Stimulated activated CD8-positive, alpha-beta memory T cell treated with anti-CD3 and anti-CD28 coated beads, Interleukin-7, amount 100 ng/mL, for 4 hours (primary cell): ENCODE results near the gene THG1L.

Source experiments
- DNase-seq, 2 donors: peaks; one replicate each; pipeline ENCODE4 v3.0.0-alpha.2; 2020; ENCODE audit warnings: low read depth in 2 of 2

THG1L gene

GRCh38 chr5:157758706-157759105 is 27.5 kb downstream of the THG1L start:
- no peak for DNase-seq

- no peak for DNase-seq
Measured at GRCh38 chr5:157761690-157762621, 30.7 kb downstream of the THG1L start.

GRCh38 chr5:157764531-157764930 is 33.3 kb downstream of the THG1L start:
- no peak for DNase-seq

- no peak for DNase-seq
Measured at GRCh38 chr5:157766442-157766841, 35.2 kb downstream of the THG1L start.

- DNase-seq: no peak
Measured at GRCh38 chr5:157766902-157767301, 35.7 kb downstream of the THG1L start.

GRCh38 chr5:157767689-157768088 is 36.5 kb downstream of the THG1L start:
- DNase-seq: no peak

- no peak for DNase-seq
Measured at GRCh38 chr5:157770665-157771064, 39.4 kb downstream of the THG1L start.

- DNase-seq: no peak
Measured at GRCh38 chr5:157772127-157772526, 40.9 kb downstream of the THG1L start.

- no peak for DNase-seq
Measured at GRCh38 chr5:157778121-157778805, 47.0 kb downstream of the THG1L start.

- no peak for DNase-seq
Measured at GRCh38 chr5:157779221-157779620, 48.0 kb downstream of the THG1L start.

GRCh38 chr5:157785801-157786200 is 54.6 kb downstream of the THG1L start:
- DNase-seq: no peak
